Inferior parietal cortex (tissue), 1 donor: Measurements from ENCODE around the gene ZNF497.
A peak's percentile ranks its signal among the peaks of the same experiment; 100 is the strongest.
"Not testable (repeated sequence)": the region's sequence is repeated elsewhere in the genome, so short reads cannot be mapped to it uniquely, and the experiment has no call there.

Experiments
- DNase-seq: peaks from one replicate; pipeline ENCODE4 v3.0.0-alpha.2; 2016; ENCODE audit errors: extremely low spot score

ZNF497 gene

DNA sequence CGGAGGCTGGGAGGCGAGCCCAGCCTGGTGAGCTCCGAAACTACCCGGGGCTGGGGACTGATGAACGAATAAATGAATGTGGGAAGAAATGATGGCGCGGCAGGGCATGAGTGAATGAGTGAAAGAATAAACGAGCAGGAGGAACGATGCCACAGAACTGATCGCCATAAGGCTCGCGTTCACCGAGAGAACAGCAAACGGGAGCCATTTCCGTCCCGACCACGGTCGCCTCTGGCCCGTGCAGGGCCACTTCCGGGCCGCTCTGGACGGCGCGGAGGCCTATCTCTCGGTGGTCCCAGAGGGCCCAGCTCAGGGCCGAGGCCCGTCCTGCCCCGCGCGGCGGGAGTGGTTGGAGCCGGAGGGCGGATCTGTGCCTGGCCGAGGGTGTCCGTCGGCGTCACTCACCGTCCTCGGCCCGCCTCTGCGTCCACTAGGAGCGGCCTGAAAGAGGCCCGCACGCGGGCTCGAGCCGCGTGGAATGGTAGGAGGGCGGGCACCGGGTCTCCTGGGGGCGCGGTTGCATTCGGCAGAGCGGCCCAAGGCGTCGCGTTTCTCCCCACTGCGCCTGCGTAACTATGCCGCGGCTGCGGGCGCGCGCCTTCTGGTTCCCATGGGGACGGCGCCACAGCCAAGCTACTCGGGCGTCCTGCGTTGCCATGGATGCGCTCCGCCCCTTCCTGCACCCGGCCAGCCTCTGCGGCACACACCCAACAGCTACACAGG is at the start of gene ZNF497:
Gene ZNF497 (minus strand): TSS at position 480 of the 723 bp plus-strand sequence. CDS start 5,116 bp downstream, outside the sequence.
- DNase-seq = peak; percentile 97

DNA sequence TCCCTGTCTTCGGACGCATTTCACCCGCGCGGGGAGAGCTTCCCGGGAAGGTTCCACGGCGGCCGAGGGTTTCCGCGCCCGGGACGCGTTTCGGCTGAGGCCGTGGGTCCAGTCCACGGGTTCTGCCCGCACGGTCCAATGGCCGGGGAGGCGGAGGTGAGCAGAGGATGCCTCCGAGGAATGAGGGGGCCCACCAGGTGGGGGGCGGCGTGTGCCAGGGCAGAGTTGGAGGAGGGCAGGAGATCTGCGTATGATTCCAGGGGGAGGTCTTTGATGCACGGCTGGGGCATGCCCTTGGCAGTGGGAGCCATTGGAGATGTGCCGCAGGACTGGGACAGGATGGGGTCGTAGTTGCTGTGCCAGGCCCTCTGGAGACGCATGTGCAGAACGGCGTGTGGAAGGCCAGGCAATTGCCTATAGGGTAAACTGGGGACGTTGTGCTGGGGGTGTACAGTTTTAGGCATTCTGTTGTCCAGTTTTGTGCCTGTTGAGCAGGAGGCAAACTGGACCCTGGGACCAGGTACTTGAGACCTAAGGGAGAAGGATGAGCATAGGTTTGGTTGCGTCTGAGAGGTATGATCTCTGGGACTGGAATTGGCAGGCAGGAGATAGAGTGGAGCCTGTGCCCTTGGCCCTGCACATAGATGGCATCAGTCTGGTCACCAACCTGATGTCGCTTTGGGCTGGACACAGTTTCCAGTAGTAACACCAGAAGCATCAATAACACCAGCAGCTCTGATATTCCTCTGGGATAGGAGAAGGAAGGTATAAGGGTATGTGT is 46.6 kb upstream of the ZNF497 start:
- peak; percentile 5 for DNase-seq

DNA sequence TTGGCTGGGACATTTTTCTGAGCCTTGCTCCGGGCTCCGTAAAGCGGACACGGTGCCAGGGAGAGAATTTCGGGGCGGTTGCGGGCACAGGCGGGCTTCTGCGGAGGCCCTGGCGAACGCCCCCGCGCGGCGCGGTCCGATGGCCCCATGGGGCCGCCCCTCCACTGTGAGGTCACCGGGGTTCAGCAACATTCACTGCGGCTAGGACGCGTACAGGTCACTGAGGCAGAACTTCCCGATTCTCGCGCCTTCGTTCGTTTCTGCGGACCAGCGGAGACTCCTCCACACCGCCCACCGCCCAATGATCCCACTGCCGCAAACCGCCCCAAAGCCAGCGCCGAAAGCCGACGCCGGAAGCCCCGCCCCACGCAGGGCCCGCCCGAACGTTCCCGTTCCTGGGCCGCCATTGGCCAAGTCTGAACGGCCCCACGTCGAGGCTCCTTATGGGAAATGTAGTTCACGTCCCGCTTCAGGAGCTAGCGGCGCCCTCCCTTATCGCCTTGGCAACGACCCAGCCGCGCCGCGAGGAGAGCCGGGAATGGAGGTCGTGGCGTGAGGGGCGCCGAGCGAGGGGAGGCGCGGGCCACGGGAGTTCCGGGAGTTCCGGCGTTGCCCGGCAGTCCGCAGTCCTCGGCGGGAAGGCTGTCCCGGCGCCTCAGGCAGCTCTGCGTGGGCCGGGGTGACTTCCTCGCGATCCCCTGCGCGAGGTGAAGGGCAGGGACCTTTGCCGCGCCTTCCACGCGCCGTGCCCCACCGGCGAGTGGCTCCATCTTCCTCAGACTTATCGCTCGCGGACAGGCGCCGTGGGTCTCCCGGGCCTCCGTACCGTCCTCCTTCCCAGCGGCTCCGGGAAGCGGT is 45.8 kb upstream of the ZNF497 start, which contains the start of gene ZNF584:
Gene ZNF584 (plus strand): TSS at position 498 of the 858 bp plus-strand sequence. CDS start 499 bp downstream, outside the sequence.
- DNase-seq = peak; percentile 97

DNA sequence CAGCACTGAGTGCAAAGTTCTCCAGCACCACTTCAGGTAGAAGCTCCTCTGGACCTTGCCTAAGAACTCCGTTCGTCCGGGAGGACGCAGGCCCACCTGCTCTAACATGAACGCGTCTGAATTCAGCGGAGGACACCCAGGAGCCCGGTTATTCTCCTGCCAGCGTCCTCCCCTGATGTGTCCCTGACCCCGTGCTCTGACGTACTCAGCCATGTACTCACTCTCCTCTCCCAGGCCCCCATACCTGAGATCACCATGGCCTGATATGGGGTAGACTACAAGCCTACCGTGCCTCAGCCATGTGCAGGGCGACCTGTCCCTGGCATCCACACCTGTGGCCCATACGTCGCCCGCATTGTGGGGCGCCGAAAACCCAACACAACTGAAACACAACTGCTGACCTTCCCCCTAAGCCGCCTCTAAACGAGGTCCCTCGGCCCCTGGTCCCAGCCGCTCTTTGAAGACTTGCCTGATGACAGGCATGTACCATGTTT is 45.2 kb upstream of the ZNF497 start:
- no peak for DNase-seq

DNA sequence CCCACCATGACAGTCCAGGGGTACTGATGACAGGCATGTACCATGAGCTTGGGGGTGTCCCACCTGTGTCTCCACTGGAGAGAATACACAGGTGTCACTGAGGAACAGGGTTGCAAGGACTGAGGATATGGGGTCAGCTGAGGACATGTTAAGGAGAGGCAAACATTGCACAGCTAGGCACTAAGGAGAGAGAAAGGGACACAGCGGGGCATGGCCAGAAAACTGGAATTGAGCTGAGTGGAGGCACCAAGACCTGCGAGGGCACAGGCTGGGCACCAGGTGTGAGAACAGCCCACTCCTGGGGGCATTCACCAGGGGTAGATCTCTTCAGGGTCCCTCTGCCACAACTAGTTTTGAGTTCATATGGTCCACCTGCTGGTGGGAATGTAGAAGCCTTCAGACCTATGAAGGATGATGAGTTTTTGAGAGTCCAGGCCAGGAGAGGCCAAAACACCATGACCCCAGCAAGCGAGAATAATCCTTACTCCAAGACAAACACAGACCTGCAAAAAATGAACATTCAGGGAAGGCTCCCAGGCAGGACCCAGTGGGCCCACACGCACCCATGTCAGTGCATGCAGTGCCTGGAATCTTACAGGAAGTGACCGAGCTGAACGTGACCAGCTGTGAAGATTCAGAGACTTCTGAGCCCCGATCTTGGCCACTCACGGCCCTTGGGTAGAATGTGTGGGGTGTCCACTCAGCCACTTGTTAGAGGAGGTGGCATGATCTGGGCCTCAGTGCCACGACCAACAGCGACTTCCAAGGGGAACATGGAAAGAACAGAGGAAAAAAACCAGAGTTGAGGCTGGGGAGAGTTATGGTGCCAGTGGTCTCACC is 44.5 kb upstream of the ZNF497 start:
- no peak for DNase-seq

DNA sequence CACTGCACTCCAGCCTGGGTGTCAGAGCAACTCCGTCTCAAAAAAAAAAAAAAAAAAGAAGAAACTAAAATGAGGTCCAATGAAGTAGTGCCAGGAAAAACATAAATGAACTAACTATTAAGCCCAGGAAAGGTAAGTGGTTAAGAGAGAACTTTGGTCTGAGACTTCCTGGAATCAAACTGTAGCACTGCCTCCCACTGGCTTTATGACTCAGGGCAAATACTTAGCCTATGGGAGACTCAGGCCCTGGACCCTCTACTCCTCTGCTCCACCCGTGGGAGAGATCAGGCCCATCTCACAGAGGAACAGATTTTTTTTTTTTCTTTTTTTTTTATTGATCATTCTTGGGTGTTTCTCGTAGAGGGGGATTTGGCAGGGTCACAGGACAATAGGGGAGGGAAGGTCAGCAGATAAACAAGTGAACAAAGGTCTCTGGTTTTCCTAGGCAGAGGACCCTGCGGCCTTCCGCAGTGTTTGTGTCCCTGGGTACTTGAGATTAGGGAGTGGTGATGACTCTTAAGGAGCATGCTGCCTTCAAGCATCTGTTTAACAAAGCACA is 41.4 kb upstream of the ZNF497 start:
- DNase-seq = not testable (repeated sequence)

DNA sequence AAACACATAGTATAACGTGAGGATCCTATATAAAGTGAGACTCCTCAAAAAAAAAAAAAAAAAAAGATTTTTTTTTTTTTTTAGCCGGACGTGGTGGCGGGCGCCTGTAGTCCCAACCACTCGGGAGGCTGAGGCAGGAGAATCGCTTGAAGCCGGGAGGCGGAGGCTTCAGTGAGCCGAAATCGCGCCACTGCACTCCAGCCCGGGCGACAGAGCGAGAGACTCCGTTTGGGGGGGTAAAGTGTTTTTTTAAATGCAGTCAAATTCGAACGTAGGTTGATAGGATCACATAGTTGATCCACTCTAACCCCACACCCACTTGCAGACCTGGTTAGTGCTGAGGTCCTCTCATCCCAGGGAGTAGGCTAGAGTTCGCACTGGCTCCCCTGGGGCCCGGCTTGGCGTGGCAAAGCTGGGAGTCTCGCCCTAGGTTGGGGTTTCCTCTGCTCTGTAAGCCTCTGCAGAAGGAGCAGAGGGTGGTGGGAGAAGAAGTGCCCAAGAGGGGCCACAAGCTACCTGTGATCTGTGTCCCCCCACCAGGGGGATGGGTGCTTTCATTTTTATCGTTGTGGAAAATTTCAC is 39.4 kb upstream of the ZNF497 start:
- no peak for DNase-seq

DNA sequence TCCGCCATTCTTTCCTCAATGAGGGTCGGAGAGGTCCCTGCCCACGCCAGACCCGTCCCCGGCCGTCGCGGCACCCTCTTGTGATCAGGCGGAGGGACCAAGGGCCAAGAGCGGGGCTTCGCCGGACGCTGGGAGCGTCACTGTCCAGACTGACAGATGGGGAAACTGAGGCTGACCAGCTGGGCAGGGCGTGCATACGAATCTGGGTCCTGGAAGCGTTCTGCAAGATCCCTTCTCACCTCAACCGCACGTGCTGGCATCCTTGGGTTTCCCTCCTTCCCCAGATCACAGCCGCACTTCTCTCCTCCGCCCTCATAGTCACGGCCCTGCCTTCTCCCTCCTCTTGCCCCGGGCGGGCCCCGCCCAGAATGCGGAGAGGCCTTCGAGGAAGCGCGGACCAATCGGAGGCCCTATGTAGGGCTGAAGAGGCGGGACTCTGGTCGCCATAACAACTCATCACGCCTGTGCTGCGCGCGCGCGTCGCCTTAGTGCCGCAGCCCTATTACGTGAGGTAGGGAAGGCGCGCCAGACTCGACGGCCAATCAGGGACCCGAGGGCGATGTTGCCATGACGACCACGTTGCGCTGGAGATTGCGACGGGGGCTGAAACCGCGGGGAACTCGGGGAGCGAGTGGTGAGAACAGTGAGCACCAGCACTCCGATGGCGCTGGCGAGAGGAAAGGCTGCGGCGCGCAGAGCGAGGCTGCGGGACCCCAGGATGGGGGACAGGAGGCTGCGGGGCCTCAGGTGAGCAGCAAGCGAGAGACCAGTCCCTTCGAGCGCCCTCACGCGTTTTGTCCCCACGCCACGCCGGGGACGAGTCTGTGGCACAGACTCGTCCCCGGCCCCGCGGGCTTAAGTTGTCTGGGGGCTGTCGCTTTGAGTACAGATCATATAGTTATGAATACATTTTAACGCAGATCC is 38.6 kb upstream of the ZNF497 start:
- peak; percentile 99 for DNase-seq

DNA sequence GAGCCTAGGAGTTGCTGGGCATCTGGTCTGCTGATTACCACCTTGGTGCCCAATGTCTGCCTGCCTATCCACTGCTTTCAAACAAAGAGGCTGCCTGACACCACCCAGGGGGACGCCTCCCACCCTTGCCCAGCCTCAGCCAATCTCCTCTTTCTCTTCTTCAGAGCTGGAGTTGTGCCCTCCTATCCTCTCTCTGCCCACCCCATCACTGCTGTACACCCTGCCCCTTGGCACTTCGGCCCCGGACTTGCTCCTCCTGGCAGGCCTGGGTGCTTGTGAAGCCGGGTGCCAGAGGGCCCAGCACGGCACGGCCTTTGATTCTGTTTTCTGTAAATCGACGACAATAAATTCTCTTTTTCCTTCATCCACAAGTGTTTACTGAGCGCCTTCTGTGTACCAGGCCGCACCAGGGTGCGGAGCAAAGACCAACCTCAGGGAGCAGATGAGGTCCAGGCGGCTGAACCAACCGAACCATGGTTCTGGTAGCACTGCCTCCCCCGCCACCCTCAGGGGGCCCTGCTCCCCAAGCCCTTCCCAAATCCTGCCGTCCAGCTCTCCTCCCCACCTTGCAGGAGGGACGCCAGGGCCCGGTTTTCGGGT is 37.9 kb upstream of the ZNF497 start:
- no peak for DNase-seq

DNA sequence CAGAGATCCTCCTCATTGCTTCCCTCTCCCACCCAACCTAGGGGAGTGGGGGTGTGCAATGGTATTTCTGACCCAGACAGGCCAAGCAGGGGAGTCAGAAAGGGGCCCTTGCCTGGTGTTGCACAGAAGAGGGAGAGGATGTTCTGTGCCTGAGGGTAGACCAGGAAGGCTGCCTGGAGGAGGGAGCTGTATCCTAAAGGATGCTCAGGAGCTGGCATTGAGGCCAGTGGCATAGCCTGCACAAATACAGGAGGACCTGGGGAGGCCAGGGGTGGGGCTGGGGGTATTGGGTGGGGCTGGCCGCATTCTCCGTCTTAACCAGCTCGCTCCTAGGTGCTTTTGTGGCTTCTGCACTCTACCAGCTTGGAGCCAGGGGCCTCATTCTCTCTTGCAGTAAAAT is 37.4 kb upstream of the ZNF497 start:
- DNase-seq = no peak

DNA sequence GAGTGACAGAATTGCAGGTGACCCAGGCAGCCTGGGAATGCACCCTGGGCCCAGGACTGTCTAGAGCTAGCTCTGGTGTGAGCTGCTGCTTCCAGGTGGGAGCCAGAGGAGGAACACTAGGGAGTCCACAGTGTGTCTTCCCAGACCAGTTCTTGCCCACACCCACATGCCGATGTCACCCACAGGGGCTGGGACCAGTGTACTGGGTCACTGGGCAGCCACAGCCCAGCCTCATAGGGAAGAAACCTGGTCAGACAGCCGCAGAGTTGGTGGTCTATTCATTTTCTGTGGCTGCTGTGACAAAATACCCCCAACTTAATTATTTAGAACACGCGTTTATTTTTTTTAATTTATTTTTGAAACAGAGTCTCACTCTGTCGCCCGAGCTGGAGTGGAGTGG is 36.0 kb upstream of the ZNF497 start:
- DNase-seq = no peak

DNA sequence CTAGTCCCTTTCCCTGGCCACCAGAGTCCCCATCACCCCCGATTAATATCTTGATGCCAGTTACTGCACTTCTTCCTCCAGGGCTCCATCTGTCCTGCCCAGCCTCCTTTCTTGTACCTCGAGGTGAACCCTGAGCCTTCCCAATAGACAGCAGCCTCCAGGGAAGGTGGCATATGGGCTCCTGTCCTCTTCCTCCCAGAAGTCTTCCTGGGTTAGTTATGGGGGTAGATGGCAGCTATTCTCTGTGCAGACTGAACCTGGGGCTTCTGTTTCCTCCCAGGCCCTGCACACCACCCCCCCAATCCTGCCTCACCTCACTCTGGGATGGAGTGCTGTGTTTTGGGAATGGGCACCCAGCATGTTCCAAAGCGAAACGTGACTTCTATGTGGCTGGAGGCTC is 35.5 kb upstream of the ZNF497 start:
- no peak for DNase-seq

DNA sequence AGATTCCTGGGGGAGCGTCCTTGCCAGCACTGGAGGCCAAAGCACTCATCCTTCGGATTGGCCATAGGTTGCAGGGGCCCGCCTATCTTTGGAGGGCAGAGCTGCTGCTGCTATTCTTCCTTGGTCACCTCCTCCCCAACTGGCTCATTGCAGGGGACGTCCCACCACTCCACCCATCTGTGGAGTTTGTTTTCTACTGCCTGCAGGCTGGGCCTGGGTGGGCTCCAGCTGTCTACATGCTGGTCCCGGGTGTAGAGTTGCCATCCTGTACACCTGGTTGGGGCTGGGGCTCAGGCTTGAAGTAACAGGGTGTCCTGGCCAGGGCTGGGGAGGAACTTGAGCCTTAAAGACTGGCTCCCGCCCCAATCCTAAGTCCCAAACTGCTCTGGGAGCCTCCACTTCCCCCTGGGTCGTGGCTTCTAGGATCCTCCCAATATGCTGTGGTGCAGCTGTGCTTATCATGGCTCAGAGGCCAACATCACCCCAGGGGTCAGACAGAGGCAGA is 35.0 kb upstream of the ZNF497 start:
- DNase-seq = no peak

DNA sequence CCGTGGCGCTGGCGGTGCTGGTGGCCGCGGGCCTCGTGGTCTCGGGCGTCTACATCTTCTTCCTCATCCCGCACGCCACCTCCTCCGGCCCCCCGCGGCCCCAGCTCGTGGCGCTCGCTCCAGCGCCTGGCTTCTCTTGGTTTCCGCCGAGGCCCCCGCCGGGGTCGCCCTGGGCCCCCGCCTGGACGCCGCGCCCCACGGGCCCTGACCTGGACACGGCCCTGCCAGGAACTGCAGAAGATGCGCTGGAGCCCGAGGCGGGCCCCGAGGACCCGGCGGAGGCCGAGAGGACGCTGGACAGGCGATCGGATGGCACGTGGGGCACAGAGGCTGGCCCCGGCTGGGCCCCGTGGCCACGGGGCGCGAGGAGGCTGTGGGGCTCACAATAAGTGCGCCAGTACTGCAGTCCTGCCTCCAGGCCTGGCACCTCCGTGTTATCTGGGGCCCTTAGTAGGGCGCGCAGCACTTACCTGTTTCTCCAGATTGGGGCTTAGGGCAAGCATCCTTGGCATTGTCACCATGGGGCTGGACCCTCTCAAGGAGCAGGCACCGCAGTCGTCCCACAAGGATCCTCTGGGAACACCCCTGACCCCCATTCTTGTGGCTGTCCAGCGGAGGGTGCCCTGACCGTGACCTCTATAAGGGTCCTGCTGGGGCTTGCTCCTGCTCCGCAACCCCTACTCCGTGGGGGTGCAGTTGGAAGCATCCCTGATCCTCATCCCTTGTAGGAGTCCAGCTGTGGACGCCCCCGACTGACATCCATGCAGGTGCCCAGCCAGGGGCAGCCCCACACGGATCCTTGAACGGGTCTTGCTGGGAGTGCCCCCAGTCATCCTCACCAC is 34.4 kb upstream of the ZNF497 start:
- no peak for DNase-seq

DNA sequence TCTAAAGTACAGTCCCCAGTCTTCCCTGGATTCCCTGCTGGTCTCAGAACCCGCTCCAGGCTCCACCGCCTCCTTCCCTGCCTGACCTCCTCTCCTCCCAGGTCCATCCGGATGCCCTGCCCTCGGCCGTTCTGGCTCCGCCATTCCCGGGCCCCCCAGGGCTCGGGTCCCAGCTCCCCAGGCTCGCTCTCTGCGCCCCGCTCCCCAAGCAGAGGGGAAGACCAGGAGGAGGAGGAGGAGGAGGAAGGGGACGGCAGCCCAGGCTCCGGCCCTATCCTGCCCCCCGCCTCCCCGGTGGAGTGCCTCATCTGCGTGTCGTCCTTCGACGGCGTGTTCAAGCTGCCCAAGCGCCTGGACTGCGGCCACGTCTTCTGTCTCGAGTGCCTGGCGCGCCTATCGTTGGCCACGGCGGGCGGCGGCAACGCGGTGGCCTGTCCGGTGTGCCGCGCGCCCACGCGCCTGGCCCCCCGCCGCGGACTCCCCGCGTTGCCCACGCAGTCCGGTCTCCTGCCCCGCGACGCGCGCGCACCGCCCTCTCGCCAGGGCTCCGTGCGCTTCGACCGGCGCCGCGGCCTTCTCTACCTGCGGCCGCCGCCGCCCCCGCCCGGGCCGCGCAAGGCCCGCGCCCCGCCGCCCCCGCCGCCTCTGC is 33.6 kb upstream of the ZNF497 start:
- DNase-seq = no peak

DNA sequence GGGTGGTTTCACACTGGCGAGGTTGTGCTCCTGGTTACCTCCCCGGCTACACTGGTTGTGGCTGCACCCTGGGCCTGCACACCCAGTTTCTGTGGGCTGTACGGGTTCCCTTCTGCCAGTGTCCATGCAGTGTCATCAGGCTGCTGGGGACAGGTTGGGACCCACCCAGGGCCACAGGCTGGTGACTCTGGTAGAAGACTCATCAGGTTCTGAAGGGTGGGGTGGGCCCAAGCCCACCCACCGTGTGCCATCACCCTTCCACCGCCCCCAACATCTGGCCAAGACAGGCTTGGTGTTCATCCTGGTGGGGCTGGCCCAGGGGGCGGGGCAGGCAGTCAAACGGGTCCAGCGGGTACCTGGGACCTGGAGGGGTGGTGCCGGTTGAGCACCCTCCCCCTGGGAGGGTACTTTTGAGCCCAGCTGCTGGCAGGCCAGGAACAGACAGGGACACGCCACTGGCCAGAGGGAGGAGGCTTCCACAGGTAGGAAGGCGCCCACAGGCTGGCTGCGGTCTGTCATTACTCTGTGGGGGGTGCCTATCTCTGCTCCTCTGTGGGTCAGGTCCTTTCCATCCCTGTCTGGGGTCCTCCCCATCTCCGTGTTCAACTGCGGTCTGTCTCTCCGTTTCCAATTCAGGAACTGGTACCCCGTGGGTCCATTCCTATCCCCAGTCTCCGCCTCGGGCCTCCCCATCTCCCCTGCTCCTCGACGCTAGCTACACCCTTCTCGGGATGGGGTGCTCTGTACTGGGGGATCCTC is 32.8 kb upstream of the ZNF497 start, which contains the start of gene RNF225:
Gene RNF225 (plus strand): TSS at position 437 of the 759 bp plus-strand sequence. CDS start 434 bp downstream, outside the sequence.
- DNase-seq = no peak
